Loucy (cell line): ENCODE measurements around the gene PGP.
"Not testable (repeated sequence)": the region's sequence is repeated elsewhere in the genome, so short reads cannot be mapped to it uniquely, and the experiment has no call there.

Experiments used
- CTCF ChIP-seq: fragments of 200-600 bp; sonication (generic); conservative IDR thresholded peaks from 2 replicates; pipeline ENCODE4 v1.5.1; 2014; ENCODE audit warnings: mild to moderate bottlenecking, antibody characterized with exemption, low read length
- EZH2phosphoT487 ChIP-seq: fragments of 200-600 bp; IDR thresholded peaks from 2 replicates; pipeline ENCODE4 v1.6.1; 2018; ENCODE audit warnings: antibody characterized with exemption, mild to moderate bottlenecking, moderate library complexity, borderline replicate concordance

- TF ChIP-seq CTCF, EZH2phosphoT487: not testable (repeated sequence)
These were observed 25.7 kb upstream of the PGP start for GRCh38 chr16:2240331-2240730.
